ENCODE measurements around the gene RAB5A. TPM values are rescaled to one million over a fixed set of nuclear protein-coding genes. Genes with fewer than 3 reads are reported as not detected.

The RAB5A gene
- total RNA-seq, 1 experiment from 2014 or later = 102 TPM

DNA sequence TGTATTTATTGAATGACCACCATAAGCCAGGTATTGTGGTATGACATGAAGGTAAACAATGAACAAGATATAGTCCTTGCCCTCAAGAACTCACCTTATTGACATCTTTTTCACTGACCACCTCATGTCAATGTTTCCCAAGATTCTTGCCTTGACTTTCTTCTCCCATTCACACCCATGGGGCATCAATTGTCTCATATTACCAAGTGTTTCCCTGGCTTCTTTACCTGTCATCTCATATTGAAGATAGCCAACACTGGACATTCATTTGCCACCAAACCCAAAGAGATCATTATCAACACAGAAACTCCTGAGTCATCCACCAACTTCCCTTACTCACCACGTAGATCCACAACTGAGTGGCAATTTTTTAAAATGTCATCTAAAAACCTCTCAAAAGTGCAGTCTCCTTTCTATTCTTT, 15.1 kb upstream of the RAB5A start:
- H3K27me3 Mint-ChIP-seq (ENCODE audit: insufficient read depth, unreplicated experiment) = no peaks in the 10 kb centered on the region
- no TSS peak for BruUV-seq (replicated peaks)
- CTCF ChIA-PET = interaction anchor here (0.5 kb wide), 2 partner anchors 21 to 307 kb away, joined by 3 read pairs; no protein-coding TSS in a partner anchor

DNA sequence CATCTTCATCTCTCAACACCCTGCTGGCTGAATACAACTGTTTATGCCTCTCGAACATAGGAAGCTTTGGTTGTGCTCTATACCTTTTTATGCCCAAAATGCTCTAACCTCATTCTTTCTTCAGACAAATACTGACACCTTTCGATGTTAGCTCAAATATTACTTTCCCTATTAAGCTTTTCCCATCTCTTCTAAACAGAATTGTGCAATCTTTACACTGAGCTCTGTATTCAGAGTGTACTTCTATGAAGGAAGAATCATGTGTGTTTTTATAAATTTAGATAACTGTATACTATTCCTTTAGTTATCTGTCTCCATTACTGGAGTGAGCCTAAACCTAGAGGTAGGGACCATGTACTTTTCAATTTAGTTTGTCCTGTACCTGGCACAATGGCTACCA, 14.5 kb upstream of the RAB5A start:
- BruUV-seq (replicated peaks) = no TSS peak
- H3K27ac Mint-ChIP-seq (ENCODE audit: low read depth, unreplicated experiment) = no peak overlapping the region
- H3K27me3 Mint-ChIP-seq (ENCODE audit: insufficient read depth, unreplicated experiment) = no peaks in the 10 kb centered on the region
- intact Hi-C loops (cut with micrococcal nuclease) = no loop called here
- POLR2A ChIA-PET = no interaction called here
- no peak overlapping the region for H3K4me3 Mint-ChIP-seq (ENCODE audit: unreplicated experiment)
- no peaks in the 10 kb centered on the region for H3K9me3 Mint-ChIP-seq (ENCODE audit: unreplicated experiment)
- CTCF ChIA-PET = interaction anchor here (0.5 kb wide), 1 partner anchor 306 kb away, joined by 3 read pairs; no protein-coding TSS in a partner anchor
- H3K4me1 Mint-ChIP-seq (ENCODE audit: insufficient read depth, unreplicated experiment) = peaks cover 19% of the 10 kb centered on the region
- peaks cover 8% of the 10 kb centered on the region for H3K36me3 Mint-ChIP-seq (ENCODE audit: insufficient read depth, unreplicated experiment)
- no peak for DNase-seq (ENCODE audit: unreplicated experiment)
- TF ChIP-seq, protein P1, sequence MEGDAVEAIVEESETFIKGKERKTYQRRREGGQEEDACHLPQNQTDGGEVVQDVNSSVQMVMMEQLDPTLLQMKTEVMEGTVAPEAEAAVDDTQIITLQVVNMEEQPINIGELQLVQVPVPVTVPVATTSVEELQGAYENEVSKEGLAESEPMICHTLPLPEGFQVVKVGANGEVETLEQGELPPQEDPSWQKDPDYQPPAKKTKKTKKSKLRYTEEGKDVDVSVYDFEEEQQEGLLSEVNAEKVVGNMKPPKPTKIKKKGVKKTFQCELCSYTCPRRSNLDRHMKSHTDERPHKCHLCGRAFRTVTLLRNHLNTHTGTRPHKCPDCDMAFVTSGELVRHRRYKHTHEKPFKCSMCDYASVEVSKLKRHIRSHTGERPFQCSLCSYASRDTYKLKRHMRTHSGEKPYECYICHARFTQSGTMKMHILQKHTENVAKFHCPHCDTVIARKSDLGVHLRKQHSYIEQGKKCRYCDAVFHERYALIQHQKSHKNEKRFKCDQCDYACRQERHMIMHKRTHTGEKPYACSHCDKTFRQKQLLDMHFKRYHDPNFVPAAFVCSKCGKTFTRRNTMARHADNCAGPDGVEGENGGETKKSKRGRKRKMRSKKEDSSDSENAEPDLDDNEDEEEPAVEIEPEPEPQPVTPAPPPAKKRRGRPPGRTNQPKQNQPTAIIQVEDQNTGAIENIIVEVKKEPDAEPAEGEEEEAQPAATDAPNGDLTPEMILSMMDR (IDR thresholded peaks at IDR 0.05; ENCODE audit: unreplicated experiment) = no peak

More for the DNA sequence above, 15.1 kb upstream of the RAB5A start:
- peaks cover 17% of the 10 kb centered on the region for H3K4me1 Mint-ChIP-seq (ENCODE audit: insufficient read depth, unreplicated experiment)
- no peak for DNase-seq (ENCODE audit: unreplicated experiment)
- no peak overlapping the region for H3K4me3 Mint-ChIP-seq (ENCODE audit: unreplicated experiment)
- peaks cover 8% of the 10 kb centered on the region for H3K36me3 Mint-ChIP-seq (ENCODE audit: insufficient read depth, unreplicated experiment)
- intact Hi-C loops (cut with micrococcal nuclease) = no loop called here
- H3K9me3 Mint-ChIP-seq (ENCODE audit: unreplicated experiment) = no peaks in the 10 kb centered on the region
- POLR2A ChIA-PET = no interaction called here
- TF ChIP-seq, protein P1 (IDR thresholded peaks at IDR 0.05; ENCODE audit: unreplicated experiment) = no peak
- H3K27ac Mint-ChIP-seq (ENCODE audit: low read depth, unreplicated experiment) = no peak overlapping the region

DNA sequence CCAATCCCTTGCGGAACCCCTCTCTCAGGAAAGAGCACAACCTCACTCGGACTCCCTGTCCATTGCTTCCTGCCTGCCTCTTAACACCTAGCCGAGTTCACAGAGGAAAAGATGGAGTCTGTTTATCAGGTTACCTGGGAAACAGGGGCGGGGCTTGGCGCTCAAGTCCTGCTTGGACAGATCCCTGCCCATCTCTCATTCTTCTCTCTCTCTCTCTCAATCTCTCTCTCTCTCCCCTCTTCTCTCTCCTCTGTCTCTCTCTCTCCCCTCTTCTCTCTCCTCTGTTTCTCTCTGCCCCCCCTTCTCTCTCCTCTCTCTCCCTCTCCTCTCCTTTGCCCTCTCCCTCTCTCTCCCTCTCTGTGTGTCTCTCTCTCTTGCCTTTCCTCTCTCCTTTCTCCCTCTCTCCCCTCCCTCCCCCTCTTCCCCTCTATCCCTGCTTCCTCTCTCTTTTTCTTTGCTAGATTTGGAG, 12.8 kb upstream of the RAB5A start, which contains the start of gene EFHB:
Gene EFHB (minus strand): TSS at position 120 of the 469 bp plus-strand sequence. CDS start 199 bp downstream, outside the sequence.
- Mint-ChIP-seq H3K36me3 (ENCODE audit: insufficient read depth, unreplicated experiment) (peaks cover 8% of the 10 kb centered on the region), H3K9me3 (ENCODE audit: unreplicated experiment) (no peaks in the 10 kb centered on the region), H3K27ac (ENCODE audit: low read depth, unreplicated experiment) (no peak within 1 kb of the TSS), H3K27me3 (ENCODE audit: insufficient read depth, unreplicated experiment) (no peaks in the 10 kb centered on the region), H3K4me1 (ENCODE audit: insufficient read depth, unreplicated experiment) (peaks cover 23% of the 10 kb centered on the region), H3K4me3 (ENCODE audit: unreplicated experiment) (no peak within 1 kb of the TSS)
- ChIA-PET POLR2A (interaction anchor here (1.0 kb wide), 1 partner anchor 11 kb away, joined by 4 read pairs; no protein-coding TSS in a partner anchor), CTCF (no interaction called here)
- TF ChIP-seq, protein P1 (IDR thresholded peaks at IDR 0.05; ENCODE audit: unreplicated experiment) = no peak
- intact Hi-C loops (cut with micrococcal nuclease) = no loop called here
- peak; percentile 57 for DNase-seq (ENCODE audit: unreplicated experiment)
- BruUV-seq (replicated peaks) = no TSS peak

DNA sequence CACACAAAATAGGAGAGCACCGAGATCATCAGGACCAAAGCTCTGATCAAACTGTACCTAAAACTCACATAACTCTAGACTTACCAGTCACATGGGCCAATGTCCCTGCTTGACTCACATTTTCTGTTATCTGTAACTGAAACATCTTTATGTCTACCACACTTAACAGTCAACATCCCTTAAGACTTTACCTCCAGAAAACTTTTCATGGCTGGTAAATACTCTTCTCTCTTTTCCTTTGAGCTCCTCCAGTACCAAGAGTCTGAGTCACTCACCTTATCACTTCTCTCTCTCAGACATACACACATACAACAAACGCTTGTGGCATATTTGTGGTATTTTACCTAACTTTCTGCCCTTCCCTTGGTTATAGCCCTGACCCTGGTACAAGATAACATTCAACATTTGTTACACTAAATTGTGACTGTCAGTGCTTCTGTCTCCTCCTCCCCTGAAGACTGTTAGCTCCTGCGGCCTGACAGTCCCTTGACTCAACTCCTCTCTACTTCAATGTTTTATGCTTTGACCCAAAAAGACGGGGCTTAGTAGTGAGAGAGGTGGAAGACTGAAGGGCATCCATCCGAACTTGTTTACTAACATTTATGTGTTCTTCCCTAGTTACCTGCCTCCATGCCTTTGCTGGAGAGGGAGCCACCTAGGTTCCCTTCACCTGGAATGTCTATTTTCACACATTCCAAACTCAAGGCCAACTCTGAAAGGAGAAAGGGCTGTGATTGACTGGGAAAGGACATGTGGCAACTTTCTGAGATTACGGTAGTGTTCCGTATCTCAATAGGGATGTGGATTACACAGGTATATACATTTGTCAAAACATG, 9.2 kb upstream of the RAB5A start:
- TF ChIP-seq, protein P1 (IDR thresholded peaks at IDR 0.05; ENCODE audit: unreplicated experiment) = no peak
- CTCF ChIA-PET = interaction anchor here (0.6 to 1.3 kb wide), 3 partner anchors 52 to 1066 kb away, joined by 3 read pairs; no protein-coding TSS in a partner anchor
- Mint-ChIP-seq H3K27me3 (ENCODE audit: insufficient read depth, unreplicated experiment) (no peaks in the 10 kb centered on the region), H3K36me3 (ENCODE audit: insufficient read depth, unreplicated experiment) (peaks cover 8% of the 10 kb centered on the region), H3K4me1 (ENCODE audit: insufficient read depth, unreplicated experiment) (peaks cover 14% of the 10 kb centered on the region), H3K4me3 (ENCODE audit: unreplicated experiment) (no peak overlapping the region), H3K9me3 (ENCODE audit: unreplicated experiment) (no peaks in the 10 kb centered on the region), H3K27ac (ENCODE audit: low read depth, unreplicated experiment) (no peak overlapping the region)
- intact Hi-C loops (cut with micrococcal nuclease) = no loop called here
- POLR2A ChIA-PET = no interaction called here
- no peak for DNase-seq (ENCODE audit: unreplicated experiment)
- no TSS peak for BruUV-seq (replicated peaks)

All from MCF 10A (cell line).